NCI-H1694 treated with DMSO at 0.1 percent for 48 hours (cell line): Measurements from ENCODE around the gene C1QTNF1.
"Not testable (repeated sequence)": the region's sequence is repeated elsewhere in the genome, so short reads cannot be mapped to it uniquely, and the experiment has no call there.

Experiments
- DNase-seq: peaks from one replicate; lab custom pipeline; 2025; lab: John Stamatoyannopoulos, UW

The C1QTNF1 gene

GRCh38 chr17:79054200-79054960 lies 30.4 kb downstream of the C1QTNF1 start:
- no peak for DNase-seq

DNA sequence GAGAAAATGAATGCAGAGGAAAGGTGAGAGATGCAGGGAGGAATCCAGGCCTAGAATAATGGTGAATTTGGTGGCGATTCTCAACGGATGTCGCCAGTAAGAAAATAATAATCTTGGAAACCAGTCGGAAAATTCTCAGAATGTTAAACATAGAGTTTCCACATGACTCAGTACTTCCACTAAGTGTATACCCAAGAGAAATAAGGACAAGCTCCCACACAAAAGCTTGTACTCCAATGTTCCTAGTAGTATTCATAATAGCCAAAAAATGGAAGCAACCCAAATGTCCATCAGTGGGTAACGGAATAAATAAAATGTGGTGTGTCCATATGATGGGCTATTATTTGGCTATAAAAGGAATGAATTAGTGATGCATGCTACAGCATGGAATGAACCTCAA lies 31.2 kb downstream of the C1QTNF1 start:
- no peak for DNase-seq

DNA sequence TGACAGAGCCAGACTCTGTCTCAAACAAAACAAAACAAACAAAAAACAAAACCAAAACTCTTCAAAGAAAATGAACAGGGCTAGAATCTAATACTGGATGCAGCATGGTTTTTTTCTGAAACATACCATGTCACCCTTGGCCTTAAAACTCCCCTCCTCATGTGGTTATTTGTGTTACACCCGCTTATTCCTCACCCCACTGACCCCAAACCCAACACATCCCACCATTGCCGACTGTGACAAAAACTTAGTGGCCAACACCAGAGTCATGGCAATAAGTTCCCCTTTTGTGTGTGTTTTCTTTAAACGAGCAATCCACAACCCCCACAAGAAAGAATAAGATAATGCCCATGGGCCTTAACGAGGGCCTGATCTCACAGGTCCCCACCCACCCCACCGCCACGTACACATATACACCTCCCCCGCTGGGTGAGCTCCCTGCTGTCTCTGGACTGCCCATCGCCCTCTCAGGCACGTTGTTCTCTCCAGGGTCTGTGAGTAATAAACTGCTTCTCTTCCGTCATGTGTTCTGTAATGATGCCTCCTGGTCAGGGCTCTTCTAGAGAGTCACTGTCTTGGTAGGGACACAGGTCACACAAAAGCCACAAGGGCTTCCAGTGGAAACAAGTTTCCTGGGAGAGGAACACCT lies 33.9 kb downstream of the C1QTNF1 start:
- DNase-seq: no peak

- DNase-seq: no peak
Observed at GRCh38 chr17:79062691-79063090, 38.7 kb downstream of the C1QTNF1 start.

- DNase-seq: no peak
Observed at GRCh38 chr17:79064026-79064425, 40.1 kb downstream of the C1QTNF1 start.

GRCh38 chr17:79065105-79065670 lies 41.2 kb downstream of the C1QTNF1 start:
- peak; percentile 24 for DNase-seq

DNA sequence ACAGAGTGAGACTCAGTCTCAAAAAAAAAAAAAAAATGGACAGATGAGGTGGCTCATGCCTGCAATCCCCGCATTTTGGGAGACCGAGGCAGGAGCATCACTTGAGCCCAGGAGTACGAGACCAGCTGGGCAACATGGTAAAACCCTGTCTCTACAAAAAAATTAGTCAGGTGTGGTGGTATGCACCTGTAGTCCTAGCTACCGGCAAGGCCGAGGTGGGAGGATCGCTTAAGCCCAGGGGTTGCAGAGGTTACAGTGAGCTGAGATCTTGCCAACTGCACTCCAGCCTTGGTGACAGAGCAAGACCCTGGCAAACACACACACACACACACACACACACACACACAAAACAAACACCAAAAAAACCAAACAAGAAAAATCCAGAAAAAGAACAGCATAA lies 43.0 kb downstream of the C1QTNF1 start:
- DNase-seq: no peak

- no peak for DNase-seq
Observed at GRCh38 chr17:79070266-79070880, 46.4 kb downstream of the C1QTNF1 start.

DNA sequence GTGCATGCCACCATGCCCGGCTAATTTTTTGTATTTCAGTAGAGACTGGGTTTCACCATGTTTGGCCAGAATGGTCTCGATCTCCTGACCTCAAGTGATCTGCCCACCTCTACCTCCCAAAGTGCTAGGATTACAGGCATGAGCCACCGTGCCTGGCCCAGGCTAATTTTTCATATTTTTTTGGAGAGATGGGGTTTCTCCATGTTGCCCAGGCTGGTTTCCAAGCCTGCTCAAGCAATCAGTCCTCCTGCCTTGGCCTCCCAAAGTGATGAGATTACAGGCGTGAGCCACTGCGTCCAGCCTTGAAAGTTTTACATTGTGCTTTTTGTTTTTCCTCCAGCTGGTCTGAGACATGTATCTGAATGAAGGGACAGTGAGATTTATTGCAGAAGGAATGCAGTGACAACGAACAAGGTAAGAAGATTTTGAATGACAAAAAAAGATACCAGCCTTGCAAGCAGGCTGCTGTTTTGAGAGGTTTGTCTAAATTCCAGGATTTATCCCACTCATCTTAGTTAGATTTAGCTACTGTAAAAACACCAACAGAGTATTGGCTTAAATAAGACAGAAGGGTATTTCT lies 47.3 kb downstream of the C1QTNF1 start:
- no peak for DNase-seq

DNA sequence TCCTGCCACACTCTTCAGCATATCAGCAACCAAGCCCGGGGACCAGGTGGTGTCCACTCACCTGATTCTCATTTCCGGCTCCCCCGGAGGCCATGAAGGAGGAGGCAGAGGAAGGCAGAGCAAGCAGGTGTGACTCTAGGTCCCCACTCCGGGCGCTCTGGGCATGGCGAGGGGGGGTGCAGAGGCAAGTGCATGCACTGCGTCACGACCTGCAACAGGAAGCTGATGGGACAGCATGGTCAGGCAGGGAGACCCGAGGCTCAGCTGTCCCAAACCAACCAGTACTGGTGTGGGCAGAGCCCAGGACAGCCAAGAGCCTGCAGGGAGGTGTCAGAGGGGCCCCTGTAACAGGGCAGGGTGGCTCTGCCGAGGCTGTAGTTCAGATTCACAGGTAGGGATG lies 48.6 kb downstream of the C1QTNF1 start:
- DNase-seq: no peak

DNA sequence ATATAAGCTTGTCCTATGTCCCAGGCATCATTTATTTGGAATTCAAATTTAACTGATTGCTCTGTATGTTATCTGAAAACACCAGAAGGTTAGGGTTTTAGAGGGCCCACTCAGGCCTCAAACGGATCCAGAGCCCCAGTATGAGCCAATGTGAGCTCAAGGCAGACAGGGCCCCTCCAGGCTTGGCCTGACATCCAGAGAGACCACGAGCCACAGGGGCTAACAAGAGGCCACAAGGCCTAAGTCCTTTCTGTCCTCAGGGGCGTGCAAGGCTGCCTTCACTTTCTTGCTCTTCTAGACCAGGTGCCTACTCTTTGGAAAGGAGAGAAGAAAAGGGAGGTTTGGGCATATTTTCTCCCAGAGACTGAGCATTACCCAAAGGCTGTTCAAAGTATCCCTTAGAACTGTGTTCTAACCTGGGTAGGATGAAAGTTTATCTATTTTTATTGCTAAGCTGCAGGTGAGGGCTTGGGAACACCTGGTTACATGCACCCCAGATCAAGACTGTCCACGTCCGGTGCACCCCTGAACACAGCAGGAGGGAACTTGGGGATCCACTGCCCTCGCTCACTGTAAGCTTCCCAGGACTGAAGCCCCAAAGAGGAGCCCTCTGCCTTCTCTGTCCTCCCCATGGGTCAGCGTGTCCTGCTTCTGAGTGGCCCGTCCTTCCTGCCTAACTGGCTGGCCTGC lies 49.2 kb downstream of the C1QTNF1 start:
- no peak for DNase-seq

DNA sequence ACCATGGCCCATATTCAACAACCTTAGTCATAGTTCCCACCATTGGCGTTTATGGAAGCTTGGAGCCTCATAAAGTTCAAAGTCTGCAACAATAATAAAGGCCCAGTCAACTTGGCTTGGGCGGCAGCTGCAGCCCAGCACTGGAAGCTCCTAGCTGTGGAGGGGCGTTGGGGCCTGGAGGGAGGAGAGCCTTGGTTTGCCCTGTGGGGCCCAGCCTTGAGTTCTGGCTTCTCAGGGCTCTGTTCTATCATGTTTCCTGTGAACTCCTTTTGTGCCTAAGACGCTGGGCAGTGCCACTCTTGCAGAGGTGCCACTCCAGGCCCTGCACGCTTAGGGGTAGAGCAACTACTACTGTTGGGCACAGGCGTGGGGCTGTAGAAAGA lies 49.7 kb downstream of the C1QTNF1 start:
- DNase-seq: no peak

DNA sequence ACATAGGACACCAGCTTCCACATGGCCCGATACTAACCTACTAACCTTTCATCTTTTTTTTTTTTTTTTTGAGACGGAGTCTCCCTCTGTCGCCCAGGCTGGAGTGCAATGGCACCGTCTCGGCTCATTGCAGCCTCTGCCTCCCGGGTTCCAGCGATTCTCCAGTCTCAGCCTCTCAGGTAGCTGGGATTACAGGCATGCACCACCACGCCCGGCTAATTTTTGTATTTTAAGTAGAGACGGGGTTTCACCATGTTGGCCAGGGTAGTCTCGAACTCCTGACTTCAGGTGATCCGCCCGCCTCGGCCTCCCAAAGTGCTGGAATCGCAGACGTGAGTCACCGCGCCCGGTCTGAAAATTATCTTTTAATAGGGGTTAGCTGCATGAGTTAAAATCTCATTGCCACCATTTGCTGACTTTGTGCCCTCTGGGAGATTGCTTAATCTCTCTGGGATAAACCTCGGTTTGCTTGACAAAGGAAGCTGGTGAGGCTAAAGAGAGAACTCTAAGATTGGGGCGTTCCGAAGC lies 50.2 kb downstream of the C1QTNF1 start:
- not testable (repeated sequence) for DNase-seq

DNA sequence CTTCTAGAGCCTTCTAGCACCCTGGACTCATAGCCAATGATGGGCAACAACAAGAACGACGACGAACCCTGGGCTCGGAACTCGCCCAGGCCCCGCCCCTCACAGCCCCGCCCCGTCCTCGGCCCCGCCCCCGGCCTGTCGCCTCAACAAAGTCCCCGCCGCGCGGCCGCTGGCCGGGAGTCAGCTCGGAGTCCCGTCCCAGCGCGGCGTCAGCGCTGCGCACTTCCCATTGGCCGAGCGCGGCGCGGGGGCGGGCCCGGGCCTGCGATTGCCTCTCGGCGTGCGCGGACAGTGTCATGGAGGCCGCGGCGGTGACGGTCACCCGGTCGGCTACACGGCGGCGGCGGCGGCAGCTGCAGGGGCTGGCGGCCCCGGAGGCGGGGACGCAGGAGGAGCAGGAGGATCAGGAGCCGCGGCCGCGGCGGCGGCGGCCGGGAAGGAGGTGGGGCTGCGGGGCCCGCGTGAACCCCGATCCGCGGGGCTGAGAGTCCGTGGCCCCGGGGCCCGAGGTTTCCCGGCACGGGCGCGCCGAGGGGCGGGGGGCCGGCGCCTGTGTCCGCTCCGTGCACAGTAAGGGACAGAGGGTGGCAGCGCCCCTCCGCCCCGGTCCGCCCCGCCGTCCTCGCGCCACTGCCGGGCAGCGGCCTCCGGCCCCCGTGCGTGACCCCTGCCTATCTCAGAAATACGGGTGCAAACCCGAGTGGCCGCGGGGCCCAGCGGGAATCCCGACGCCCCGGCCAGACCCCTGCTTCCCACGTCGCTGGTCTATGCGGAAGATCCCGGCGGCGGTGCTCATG lies 50.9 kb downstream of the C1QTNF1 start, which contains the start of gene ENGASE:
TSS of gene ENGASE (plus strand) at position 176 of the 797 bp plus-strand sequence. CDS start at position 297, 121 bp downstream.
- DNase-seq: peak; percentile 80

DNA sequence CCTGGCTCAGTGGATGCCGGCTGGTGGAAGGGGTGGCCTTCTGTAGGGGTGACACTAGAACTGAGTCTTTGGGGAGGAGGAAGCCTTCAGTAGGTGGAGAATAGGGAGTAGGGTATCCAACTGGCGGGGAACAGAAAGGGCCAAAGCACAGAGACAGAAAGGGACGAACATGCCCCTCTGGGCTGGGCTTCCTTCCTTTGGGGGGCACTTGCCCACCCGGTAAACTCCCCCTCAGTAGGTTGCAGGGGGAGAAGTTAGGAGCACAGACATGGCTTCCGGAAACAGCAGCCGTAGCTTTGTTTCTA lies 51.4 kb downstream of the C1QTNF1 start:
- no peak for DNase-seq

DNA sequence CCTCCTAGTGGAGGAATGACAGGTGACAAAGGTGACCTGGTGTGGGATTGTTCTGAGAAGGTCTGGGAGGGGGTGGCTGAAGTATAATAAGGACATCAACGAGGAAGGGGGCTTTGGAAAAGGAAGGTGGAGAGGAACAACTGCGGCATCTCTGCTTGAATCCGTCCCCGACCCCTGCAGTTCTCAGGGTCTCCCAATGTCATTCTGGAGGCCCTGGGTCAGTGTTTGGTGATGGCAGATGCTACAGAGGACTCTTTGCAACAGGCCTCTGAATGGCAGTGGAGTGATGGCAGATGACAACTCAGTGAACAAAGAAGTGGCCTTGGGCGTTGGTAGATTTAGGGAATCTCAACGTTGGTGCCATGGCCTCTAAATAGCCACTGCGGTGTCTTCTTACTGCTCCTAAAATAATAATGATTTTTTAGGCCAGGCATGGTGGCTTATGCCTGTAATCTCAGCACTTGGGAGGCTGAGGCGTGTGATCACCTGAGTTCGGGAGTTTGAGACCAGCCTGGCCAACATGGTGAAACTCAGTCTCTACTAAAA lies 52.0 kb downstream of the C1QTNF1 start:
- no peak for DNase-seq

DNA sequence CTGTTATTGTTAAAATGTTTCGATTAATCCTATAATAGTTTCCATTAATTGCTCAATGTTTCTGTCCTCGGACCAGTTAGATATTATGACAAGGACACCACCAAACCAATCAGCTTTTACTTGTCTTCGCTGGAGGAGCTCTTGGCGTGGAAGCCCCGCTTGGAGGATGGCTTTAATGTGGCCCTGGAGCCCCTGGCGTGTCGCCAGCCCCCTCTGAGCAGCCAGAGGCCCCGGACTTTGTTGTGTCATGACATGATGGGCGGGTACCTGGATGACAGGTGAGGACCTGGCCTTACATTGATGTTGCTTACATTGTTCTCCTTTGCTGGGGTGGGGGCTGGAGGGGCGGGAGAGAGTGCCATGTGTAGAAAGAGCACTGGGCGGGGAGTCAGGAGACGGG lies 53.6 kb downstream of the C1QTNF1 start:
- DNase-seq: no peak

DNA sequence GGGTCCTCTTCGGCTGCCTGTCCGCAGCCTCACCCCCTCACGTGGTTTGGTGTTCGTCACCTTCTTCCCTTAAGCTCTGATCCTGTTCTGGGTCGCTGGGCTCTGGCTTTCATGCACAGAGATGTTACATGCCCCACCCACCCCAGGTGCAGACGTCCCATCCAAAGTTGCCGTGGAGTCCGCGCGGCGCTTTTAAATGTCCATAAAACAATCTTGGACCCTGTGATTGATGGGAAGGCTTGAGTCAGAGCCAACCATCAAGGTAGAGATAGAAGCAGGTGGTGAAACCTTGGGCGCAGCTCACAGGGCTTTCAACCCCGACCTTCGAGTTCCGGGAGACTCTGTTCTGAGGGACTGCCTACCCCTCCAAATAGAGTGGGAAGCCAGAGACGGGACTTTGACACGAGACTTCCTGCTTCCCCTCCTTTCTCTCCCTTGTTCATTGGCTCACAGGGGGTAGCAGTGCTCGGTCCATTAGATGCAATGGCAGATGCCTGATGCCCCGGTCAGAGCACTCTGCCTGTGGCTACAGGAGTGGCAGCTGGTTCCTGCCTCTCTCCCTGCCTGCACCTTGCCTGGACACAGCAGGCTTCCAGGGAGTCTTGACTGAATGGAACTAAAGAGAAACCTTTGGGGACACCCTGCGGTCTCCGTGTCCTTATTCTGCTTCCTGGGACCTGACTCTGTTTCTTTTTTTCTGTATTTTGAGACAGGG lies 54.7 kb downstream of the C1QTNF1 start:
- no peak for DNase-seq

- no peak for DNase-seq
Observed at GRCh38 chr17:79079421-79080200, 55.6 kb downstream of the C1QTNF1 start.
